Glutamatergic neuron (in vitro differentiated cells): ENCODE data around the gene DEAF1. TPM values are rescaled to one million over a fixed set of nuclear protein-coding genes. Genes with fewer than 3 reads are reported as not detected.

Experiments
- DNase-seq: peaks from one replicate; pipeline ENCODE4 v3.0.0; 2022
- H3K27ac Mint-ChIP-seq: one replicate; pipeline ENCODE4 v1.8.0; 2020; ENCODE audit warnings: mild to moderate bottlenecking, mixed read lengths, inconsistent platforms; ENCODE audit not compliant: unreplicated experiment
- H3K27me3 Mint-ChIP-seq: one replicate; pipeline ENCODE4 v1.8.0; 2020; ENCODE audit warnings: mild to moderate bottlenecking, moderate library complexity, mixed read lengths, inconsistent platforms; ENCODE audit not compliant: unreplicated experiment
- H3K36me3 Mint-ChIP-seq: one replicate; pipeline ENCODE4 v1.8.0; 2020; ENCODE audit warnings: mild to moderate bottlenecking, mixed read lengths, inconsistent platforms; ENCODE audit not compliant: unreplicated experiment
- H3K4me1 Mint-ChIP-seq: one replicate; pipeline ENCODE4 v1.8.0; 2020; ENCODE audit warnings: mild to moderate bottlenecking, low read depth, mixed read lengths, inconsistent platforms; ENCODE audit not compliant: unreplicated experiment
- H3K4me3 Mint-ChIP-seq: one replicate; pipeline ENCODE4 v1.8.0; 2020; ENCODE audit warnings: mild to moderate bottlenecking, mixed read lengths, inconsistent platforms; ENCODE audit not compliant: unreplicated experiment
- H3K9me3 Mint-ChIP-seq: one replicate; pipeline ENCODE4 v1.8.0; 2020; ENCODE audit warnings: mild to moderate bottlenecking, moderate library complexity, mixed read lengths, inconsistent platforms; ENCODE audit not compliant: unreplicated experiment
- total RNA-seq: library from RNA; stranded (reverse); fragmentation: NEBNext Ultra II Directional; extraction: Animal tissue kit (Norgen Biotek cat#: 25700); gene quantifications from one replicate; pipeline ENCODE4 v1.2.1, GENCODE V29; 2021; ENCODE audit not compliant: unreplicated experiment
- TF ChIP-seq, protein P1 (sequence below): fragments of 200-600 bp; sonication (generic); IDR thresholded peaks from one replicate; pipeline ENCODE4 v1.5.0; 2021; ENCODE audit not compliant: partially characterized antibody, unreplicated experiment

The DEAF1 gene
- total RNA-seq, 1 donor from 2014 or later = 51.5 TPM

DNA sequence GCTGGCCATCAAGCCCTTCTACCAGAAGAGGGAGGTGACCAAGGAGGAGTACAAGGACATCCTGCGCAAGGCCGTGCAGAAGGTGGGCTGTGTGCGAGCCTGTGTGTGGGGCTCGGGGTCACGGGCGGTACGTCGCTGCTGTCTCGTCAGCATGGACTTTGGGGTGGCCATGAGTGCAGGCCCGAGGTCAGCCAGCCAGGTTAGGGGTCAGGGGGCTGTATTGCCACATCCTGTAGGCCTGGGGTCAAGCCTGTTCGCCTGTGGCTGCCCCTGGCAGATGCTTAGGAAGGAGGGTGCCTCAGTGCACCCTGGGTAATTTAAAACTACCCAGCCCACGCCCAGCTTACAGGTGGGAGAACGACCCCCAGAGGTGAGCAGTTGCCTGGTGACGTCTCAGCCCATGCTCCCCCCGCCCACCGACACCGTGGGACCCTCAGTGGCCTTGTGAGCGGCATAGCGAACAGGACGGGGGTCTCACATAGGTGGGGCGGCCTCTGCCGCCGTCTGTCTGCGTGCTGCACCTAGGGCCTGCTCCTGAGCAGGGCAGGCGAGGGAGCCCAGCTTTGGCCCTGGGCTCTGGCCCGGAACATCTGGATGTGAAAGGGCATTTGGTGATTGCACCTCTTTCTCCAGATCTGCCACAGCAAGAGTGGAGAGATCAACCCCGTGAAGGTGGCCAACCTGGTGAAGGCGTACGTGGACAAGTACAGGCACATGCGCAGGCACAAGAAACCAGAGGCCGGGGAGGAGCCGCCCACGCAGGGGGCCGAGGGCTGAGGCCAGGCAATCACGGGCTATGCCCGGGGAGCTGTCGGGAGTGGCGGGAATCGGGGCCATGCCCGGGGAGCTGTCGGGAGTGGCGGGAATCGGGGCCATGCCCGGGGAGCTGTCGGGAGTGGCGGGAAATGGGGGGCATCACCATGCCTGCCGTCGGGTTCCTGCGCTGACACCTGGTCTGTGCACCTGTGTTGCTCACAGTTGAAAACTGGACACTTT, 83.7 kb downstream of the DEAF1 start:
- no peak for DNase-seq
- TF ChIP-seq, protein P1, sequence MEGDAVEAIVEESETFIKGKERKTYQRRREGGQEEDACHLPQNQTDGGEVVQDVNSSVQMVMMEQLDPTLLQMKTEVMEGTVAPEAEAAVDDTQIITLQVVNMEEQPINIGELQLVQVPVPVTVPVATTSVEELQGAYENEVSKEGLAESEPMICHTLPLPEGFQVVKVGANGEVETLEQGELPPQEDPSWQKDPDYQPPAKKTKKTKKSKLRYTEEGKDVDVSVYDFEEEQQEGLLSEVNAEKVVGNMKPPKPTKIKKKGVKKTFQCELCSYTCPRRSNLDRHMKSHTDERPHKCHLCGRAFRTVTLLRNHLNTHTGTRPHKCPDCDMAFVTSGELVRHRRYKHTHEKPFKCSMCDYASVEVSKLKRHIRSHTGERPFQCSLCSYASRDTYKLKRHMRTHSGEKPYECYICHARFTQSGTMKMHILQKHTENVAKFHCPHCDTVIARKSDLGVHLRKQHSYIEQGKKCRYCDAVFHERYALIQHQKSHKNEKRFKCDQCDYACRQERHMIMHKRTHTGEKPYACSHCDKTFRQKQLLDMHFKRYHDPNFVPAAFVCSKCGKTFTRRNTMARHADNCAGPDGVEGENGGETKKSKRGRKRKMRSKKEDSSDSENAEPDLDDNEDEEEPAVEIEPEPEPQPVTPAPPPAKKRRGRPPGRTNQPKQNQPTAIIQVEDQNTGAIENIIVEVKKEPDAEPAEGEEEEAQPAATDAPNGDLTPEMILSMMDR = no peak
- Mint-ChIP-seq H3K27me3 (peaks cover 8% of the 10 kb centered on the region), H3K36me3 (peaks cover 4% of the 10 kb centered on the region), H3K4me3 (no peak overlapping the region), H3K27ac (no peak overlapping the region), H3K4me1 (peaks cover 9% of the 10 kb centered on the region), H3K9me3 (peaks cover 15% of the 10 kb centered on the region)

GRCh38 chr11:610146-610801, 84.7 kb downstream of the DEAF1 start:
- H3K27me3 Mint-ChIP-seq = peaks cover 8% of the 10 kb centered on the region
- TF ChIP-seq, protein P1 = no peak
- peaks cover 4% of the 10 kb centered on the region for H3K36me3 Mint-ChIP-seq
- H3K27ac Mint-ChIP-seq = no peak overlapping the region
- H3K4me1 Mint-ChIP-seq = peaks cover 9% of the 10 kb centered on the region
- H3K9me3 Mint-ChIP-seq = peaks cover 15% of the 10 kb centered on the region
- DNase-seq = no peak
- H3K4me3 Mint-ChIP-seq = no peak overlapping the region

- Mint-ChIP-seq H3K4me1 (peaks cover 9% of the 10 kb centered on the region), H3K36me3 (peaks cover 4% of the 10 kb centered on the region), H3K9me3 (peaks cover 15% of the 10 kb centered on the region), H3K27ac (no peak overlapping the region), H3K4me3 (no peak overlapping the region), H3K27me3 (peaks cover 6% of the 10 kb centered on the region)
- TF ChIP-seq, protein P1 = no peak
- no peak for DNase-seq
Measured at GRCh38 chr11:609341-609811, 85.6 kb downstream of the DEAF1 start.

DNA sequence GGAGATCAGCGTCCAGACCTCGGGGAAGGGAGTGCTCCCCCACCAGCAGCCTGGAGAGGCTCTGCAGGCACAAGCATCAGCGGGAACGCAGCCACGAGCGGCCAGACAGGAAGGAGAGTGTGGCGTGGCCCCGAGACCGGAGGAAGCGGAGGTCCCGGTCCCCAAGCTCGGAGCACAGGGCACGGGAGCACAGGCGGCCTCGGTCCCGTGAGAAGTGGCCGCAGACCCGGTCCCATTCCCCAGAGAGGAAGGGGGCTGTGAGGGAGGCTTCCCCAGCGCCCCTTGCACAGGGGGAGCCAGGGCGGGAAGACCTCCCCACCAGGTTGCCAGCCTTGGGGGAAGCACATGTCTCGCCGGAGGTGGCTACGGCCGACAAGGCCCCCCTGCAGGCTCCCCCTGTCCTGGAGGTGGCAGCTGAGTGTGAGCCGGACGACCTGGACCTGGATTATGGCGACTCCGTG, 86.2 kb downstream of the DEAF1 start:
- H3K4me3 Mint-ChIP-seq = no peak overlapping the region
- H3K4me1 Mint-ChIP-seq = peaks cover 7% of the 10 kb centered on the region
- H3K27ac Mint-ChIP-seq = no peak overlapping the region
- TF ChIP-seq, protein P1 = no peak
- no peak for DNase-seq
- H3K27me3 Mint-ChIP-seq = peaks cover 6% of the 10 kb centered on the region
- H3K9me3 Mint-ChIP-seq = peaks cover 13% of the 10 kb centered on the region
- H3K36me3 Mint-ChIP-seq = peaks cover 4% of the 10 kb centered on the region
